Measurements from ENCODE around the gene PIK3C2G.
"Not testable (repeated sequence)": the region's sequence is repeated elsewhere in the genome, so short reads cannot be mapped to it uniquely, and the experiment has no call there.

The PIK3C2G gene

DNA sequence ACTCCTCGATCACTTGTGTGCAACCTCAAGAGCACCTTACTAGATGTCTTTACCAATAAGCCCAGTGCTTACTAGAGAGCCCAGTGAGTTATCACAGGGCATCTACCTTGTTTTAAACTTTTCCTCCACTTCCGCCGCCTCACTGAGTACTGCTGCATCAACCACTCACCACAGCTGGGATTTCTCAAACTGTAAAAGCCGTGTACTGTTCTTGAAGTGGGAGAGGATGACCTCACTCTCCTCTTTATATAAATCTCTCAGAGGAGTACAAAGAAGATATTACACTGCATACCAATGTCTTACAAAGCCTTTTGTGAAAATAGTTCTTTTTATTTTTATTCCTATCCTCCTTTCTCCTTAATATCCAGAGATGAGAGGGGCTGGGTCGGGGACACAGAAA, 382.4 kb downstream of the PIK3C2G start:
- no peak for DNase-seq (ENCODE audit: low read depth)

DNA sequence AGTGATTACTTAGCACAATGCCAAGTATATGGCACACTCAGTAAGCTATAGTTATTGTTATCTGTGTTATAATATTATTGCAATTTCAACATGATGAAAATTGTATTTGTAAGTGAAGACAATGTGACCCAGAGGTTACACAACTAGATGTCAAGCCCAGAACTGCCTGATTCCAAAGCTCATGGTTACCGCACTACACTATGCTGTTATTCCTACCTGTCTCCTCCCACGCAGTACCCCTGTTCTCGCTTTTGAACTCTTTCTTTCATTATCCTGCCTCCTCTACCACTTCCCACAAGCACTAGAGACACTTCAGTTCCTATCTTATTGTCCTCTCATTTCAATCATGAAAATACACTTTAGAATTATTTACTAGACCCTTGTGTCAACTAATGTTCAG, 383.2 kb downstream of the PIK3C2G start:
- DNase-seq (ENCODE audit: low read depth) = no peak

DNA sequence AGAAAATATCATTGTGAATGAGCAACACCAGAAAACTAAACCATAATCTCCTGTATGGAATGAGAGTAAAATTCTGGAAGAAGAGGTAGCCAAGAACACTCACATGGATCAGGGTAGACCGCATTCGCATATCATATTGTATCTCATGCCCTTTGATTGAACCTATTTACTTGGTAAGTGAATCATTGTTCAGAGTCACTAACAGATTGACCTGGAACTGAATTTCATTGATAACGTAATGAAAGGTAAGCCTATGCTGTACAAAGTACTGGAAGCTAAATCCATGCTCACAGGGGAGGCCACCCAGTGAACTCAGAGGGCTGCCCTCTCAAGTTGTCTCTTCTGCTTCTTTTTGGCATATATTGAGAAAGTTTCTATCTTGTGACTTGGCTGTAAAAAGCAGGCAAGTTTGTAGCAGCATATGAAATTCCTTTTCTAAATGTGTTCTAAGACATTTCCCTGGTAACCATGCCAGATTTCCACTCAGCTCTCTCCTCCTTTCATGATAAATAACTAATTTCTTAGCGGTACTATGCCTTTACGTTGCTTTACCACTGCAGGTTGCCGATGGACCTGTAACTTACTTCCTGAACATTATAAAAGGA, 385.1 kb downstream of the PIK3C2G start:
- DNase-seq (ENCODE audit: low read depth) = no peak

DNA sequence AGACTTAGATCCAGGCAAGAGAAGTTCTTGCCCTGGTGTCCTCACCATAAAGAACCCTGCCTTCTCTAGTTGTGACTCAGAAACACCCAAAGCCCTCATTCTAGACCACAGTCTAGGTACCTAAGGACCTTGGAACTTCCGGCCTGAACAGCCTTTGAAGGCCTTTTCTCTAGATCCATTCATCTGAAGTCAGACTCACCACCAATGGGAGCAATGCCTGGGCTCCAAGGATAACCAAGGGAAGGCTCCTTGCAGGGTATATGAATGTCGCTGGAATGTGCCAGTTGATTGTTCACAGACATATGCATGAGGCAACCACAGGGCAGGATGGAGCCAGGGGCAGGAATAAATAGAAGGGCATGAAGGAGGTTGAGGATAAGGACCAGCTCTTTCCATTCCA, 390.2 kb downstream of the PIK3C2G start:
- no peak for DNase-seq (ENCODE audit: low read depth)

DNA sequence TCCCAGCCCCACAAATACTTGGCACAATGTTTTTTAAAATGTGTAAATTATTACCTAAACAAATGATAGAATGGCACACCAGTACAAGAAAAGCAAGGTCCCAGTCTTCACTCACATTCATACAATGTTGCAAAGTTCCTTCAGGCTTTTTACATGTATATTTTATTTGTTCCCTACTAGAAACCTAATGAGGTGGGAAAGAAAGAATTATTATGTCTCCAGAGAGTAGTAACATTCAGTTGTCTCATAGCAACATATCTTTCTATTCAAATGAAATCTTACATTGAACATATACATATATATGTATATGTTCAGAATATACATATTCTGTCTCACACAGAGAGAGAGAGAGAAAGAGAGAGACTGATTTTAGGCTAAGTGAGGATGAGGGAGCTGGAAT, 391.3 kb downstream of the PIK3C2G start:
- DNase-seq (ENCODE audit: low read depth) = no peak

DNA sequence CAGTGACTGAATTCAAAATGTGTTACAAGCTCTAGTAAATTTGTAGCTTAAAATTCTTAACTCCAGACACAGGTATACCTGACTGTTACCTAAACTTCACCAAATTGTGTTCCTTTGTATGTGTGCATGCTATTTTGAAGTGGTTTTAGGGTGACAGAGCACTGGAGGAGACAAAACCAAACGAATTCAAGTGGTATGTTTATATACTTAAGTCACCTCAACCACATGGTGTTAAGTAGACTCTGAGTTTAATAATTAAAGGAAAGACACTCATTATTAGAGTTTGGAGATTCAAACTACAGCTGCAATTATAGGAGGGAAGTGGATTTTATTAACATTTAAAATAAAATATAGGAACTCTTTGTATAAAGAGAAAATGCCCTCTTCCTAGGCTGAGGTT, 392.1 kb downstream of the PIK3C2G start:
- DNase-seq (ENCODE audit: low read depth) = no peak

DNA sequence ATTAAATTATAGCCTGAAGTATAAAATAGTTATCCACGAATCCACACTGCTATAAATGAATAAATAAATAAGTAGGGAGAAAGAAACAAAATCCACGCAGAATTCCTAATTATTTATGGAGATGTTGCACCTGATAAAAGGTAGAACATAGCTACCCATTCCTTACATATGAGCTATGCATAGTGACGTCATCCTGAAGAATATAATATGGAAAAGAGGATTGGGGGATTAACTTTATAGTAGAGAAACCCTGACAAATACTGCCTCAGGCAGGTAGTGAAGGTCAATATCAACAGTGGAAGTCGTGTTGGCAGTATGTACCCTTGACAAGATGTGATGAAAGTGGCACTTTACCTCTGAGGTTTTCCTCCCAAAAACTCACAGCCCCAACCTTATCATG, 394.0 kb downstream of the PIK3C2G start:
- no peak for DNase-seq (ENCODE audit: low read depth)

DNA sequence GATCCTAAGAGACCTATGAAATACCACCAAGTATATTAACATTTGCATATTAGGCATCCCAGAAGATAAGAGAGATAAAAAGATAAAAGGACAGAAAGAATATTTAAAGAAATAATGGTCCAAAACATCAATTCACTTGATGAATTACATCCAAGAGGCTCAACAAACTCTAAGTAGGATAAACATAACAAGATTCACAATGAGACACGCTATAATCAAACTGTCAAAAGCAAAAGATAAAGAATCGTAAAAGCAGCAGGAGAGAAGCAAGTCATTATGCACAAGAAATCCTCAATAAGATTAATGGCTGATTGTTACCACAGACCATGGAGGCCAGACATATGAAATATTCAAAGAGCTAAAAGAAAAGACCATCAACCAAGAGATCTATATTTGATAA, 396.9 kb downstream of the PIK3C2G start:
- DNase-seq (ENCODE audit: low read depth) = no peak

DNA sequence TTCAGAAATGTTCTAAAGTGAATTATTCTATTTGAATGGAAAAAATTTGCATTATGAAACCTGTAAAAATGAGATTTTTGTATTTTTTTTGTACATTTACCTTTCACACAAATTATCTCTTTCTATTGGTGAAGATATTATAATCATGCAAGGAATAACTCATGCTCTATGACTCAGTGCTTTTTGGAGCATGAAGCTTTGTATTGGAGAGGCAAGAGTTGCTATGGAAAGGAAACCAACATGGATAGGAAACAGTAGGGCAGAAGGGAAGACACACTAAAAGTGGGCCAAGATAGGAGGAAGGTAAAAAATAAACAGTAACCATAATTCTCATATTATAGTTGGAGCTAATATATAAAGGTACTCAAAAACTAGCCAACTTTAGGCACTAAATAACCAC, 397.5 kb downstream of the PIK3C2G start:
- no peak for DNase-seq (ENCODE audit: low read depth)

DNA sequence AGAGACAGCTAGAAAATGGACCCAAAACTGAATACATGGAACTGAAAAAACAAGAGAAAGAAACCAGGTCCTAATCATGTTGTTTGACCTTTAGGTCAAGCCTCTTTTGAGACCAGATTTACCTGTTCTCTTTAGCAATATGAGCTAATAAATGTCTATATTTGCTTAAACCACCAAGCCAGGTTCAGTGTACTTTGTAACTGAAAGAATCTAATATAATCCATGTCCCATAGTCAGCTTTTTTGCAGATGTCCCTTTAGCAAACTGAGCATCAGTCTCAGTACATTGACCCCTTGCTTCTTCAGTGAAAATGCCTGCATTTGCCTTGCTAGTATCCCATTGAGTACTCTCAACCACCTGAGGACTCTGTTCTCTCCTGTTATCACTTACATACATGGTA, 414.8 kb downstream of the PIK3C2G start:
- DNase-seq (ENCODE audit: low read depth) = no peak

DNA sequence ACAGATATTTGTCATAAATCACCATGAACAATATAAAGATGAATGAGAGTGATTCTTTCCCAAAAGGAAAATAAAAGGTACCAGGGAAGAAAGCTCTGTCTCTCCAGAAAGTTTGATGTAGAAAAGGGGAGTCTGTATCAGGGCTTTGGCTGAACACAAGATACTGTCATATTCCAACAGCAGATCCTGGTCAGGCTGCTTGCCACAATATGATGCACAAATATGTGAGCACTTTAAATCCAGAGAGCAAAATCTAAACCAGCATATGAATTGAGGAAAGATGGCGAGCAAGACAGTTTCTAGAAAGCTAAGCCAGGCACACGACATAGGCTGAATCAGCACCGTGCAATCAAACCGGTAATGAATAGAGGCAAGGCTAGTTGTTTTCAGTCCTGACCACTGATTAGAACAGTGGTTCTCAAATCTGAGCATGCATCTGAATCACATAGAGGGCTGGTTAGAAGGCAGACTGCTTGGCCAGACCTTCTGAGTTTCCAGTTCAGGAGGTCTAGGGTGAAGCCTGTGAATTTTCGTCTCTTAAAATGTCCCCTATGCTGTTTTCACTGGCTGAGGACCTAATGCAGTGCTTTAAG, 415.8 kb downstream of the PIK3C2G start:
- DNase-seq (ENCODE audit: low read depth) = no peak

DNA sequence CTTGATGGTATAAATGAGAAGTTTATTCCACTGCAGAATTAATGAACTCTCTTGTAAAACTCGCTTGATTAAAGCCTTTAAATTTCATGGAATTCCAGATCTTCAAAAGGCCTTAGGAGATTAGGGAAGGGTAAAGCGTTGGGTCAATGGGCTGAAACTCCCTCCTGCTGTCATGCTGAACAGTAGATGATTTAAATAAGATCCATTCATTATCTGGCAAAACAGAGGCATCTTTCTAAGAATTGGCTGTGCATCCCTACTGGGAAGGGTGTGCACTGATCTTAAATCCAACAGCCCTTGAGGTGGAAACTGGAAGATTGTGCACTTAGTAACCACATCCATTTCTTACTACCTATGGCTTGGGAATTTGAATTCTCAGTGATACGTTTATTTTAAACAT, 420.5 kb downstream of the PIK3C2G start:
- no peak for DNase-seq (ENCODE audit: low read depth)

DNA sequence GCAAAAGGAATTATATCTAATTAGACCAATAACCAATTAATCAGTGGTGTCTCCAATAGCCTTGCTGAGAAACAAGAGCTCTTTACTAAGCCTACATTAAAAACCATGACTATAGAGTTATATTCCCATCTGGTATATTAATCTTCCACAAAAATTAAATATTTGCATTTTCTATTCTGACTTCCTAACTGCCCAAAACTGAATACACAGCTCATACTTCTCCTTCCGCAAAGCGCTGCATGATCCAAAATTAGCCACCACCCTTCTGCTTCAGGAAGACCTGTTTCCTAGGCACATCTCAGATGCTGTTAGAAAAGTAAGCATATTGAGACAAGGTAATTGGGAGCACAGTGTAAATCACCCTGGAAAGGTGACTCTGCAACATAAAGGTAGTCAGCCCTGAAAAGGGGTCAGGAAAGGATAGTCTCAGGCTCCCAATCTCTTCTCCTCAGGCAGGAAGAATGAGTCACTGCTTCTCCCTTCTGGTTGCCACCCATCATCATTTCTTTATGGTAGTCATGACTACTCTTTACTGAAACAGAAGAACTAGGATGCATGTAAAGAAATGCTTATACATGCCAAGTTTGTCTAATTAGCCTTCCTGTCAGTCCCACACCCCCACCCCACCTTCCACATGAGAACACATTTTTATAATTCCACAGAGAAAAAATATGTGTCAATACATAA, 422.2 kb downstream of the PIK3C2G start:
- no peak for DNase-seq (ENCODE audit: low read depth)

DNA sequence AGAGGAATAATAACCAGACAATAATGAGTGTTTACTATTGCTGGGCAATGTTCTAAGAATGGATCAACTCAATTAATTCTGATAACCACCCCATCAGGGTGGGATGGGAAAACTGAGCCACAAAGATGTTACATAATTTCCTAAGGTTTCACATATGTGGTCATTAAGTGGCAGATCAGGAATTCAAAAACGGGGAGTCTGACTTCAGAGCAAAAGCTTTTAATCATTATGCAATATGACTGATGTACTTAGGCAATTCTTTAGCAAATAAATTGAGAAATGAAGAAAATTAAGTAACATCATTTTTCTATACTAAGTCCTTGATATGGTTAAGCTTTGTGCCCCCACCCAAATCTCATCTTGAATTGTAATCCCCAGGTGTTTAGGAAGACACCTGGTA, 423.1 kb downstream of the PIK3C2G start:
- DNase-seq (ENCODE audit: low read depth) = no peak

DNA sequence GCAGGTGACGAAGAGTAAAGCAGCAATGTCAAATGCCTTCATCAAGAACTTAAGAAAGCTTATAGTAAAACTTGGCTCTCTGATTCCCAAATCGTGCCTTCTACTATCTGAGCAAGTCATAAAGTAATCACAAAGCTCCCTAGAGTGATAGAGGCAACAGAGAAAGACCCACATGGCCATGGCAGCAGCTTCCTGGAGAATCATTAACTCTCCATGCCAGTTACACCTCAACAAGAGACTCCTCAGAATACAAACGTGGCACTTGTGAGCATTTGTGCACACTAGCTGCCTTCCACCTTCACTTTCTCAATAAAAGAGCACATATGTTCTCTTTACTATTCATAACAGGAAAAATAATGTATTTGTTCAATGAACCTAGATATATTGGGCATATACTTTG, 428.5 kb downstream of the PIK3C2G start:
- DNase-seq (ENCODE audit: low read depth) = no peak

DNA sequence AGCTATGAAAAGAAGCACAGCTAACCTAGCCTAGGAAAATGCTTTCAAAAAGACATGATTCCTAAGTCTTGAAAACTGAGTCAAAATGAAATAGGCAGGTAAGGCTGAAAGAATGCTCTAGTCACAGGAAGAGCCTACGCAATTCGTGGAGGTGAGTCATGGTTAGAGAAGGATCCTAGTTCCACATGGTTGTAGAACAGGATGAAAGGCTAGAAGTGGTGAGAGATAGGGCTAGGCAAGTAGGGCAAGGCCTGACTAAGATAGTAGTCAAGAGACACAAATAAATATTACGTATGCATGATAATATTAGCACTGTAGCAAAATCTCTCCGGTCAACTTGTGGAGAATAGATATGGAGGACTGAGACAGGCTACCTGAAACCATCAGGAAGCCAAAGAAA, 429.3 kb downstream of the PIK3C2G start:
- no peak for DNase-seq (ENCODE audit: low read depth)

DNA sequence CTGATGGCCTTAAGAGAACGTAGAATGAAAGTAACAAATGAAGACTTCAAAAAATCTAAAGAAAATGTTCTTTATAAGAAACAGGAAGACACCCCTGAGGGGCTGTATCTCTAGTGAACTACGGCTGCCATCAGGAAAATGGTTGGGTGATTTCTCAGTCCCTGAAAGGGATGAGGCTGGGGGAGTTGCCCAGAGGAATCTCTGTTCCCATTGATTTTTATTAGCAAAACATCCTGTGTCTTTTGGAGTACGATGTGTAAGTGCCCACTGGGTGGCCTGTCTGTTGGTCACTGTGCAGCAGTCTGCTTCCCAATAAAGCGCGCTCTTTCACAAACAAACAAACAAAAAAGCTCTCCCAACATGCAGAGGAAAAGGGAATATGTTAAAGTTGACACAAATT, 432.7 kb downstream of the PIK3C2G start:
- not testable (repeated sequence) for DNase-seq (ENCODE audit: low read depth)

DNA sequence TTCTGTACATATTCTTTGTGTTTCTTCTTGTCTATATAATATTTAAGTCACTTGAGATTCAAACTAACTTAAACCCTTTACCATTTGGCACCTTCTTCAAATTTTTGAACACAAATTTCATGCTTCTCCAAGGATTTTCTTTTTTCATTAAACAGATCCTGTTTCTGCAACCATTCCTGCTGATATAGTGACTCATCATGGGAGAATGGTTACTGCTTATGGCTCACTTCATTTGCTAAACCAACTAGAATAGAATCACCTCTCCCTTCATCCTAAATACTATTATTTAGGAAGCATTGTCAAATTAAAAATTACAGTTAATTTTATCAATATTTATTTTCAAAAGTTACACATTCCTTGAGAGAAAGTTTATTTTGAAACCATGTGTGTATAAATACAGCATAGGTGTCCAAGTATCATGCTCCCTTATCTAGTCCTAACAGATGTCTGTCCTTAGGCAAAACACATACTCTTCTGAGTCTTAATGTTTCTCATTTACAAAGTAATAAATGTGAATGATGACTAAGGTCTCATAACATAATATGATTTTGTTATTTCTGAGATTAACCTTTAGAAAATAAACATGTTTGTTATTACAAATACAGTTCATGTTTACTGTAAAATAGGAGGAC, 435.8 kb downstream of the PIK3C2G start:
- no peak for DNase-seq (ENCODE audit: low read depth)
